Stimulated activated CD4-positive, alpha-beta T cell treated with anti-CD3 and anti-CD28 coated beads, Interleukin-4, amount 100 ng/mL, for 1 hour (primary cell): ENCODE data around the gene RNF166.

Experiments
- DNase-seq: peaks from one replicate; pipeline ENCODE4 v3.0.0-alpha.2; 2020

RNF166 gene, protein sequence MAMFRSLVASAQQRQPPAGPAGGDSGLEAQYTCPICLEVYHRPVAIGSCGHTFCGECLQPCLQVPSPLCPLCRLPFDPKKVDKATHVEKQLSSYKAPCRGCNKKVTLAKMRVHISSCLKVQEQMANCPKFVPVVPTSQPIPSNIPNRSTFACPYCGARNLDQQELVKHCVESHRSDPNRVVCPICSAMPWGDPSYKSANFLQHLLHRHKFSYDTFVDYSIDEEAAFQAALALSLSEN

DNA sequence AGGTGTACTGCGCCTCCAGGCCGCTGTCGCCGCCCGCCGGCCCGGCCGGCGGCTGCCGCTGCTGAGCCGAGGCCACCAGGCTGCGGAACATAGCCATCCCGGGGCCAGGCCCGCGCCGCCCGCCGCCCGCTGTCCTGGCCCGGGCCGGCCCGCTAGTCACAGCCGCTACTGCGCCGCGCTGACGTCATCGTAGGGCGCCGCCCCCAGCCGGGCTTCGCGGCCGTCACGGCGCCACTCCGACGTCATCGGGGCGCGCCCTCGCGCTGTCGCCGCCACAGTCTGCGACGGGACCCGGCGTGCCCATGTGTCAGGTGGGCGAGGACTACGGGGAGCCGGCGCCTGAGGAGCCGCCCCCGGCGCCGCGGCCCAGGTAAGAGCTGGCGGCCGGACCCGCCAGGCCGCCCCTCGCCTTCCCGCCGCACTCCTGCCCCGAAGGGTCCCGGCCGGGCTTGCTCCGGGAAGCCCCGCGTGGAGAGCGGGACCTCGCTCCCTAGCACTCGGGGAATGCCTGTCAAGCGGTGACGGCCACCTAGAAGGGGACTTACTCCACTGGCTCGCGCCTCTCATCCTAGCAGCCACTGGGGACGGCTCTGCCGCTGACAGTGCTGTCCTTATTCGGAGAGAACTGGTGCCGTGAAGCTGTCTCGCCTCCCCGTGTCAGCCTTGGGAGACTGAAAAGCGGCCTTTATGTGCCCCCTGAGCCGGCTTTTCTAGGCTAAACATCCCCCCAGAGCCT, at the start of gene RNF166, which contains the start of gene CTU2:
Gene RNF166, minus strand, starts transcription at position 180 of the 736 bp plus-strand sequence. Its CDS starts 83 bp downstream, at position 97.
Gene CTU2, plus strand, starts transcription at position 275 of the 736 bp plus-strand sequence. Its CDS starts 28 bp downstream, at position 303.
- peak; percentile 95 for DNase-seq

DNA sequence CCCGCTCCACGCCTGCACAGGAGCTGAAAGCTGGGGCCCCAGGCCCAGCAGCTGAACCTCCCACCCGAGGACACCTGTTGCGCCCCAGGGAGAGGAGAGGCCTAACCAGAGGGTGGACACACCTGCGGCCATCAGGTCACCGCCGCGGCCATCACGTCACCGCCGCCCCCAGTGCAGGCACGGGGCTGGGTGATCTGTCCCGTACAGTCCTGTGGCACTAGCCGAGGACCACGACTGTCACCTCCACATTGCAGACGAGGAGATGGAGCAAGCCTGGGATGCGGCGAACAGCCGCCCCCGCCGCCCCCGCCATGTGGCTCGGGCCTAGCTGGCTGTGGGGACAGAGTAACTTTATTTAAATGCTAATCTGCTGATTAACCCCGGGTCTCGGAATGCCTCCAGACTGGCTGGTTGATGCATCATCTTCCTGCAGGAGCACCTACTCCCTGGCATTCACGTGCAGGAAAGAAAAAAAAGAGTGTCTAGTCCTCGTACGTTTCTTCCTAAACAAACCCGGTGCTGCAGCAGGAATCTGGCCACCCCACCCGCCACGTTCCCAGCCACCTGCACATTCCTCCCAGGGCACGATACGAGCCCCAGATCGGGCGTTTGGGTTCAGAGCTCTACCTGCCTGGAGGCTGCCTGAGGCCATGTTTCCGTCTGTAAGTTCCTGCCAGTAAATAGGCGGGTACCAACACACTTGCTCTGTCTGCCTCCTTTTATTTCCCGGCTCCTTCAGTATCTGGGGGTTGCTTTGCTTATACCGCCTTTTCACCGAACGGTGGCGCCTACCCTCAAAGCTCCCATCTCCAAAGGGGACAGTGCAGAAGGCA, 48.9 kb upstream of the RNF166 start:
- no peak for DNase-seq

DNA sequence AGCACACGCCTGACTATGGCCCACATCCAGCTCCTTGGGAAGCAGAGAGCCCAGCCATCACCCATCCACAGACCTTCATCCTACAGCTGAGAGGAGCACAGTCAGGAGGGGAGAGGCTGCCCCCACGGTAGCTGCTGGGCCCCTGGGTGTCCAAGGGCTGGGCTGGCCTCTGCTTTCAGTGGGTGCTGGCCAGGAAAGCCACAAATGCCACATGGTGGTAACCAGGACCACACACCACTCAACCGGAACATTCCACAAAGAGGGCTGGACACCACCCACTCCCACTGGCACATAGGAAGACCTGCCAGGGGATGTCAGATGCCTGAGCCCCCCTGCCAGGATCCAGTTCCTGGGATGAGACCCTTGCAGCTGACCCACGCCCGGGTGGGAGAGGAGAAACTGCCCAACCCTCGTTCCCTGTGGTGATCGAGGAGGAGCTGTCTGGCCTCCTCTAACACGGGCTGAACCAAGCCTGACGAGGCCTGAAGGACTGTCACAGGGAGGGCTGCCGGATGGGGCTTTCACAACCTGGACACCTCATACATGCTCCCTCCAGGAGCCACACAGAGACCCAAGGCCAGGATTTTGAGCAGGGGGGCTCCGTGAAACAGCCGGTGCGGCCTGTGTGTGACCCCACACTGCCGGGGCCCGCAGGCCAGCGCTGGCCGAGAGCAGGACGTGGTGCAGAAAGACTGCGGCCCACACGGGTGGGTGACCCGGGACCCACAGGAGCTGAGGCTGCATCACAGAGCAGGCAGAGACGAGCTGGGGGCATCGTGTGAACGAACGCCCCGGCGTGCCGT, 48.1 kb upstream of the RNF166 start:
- DNase-seq = no peak

DNA sequence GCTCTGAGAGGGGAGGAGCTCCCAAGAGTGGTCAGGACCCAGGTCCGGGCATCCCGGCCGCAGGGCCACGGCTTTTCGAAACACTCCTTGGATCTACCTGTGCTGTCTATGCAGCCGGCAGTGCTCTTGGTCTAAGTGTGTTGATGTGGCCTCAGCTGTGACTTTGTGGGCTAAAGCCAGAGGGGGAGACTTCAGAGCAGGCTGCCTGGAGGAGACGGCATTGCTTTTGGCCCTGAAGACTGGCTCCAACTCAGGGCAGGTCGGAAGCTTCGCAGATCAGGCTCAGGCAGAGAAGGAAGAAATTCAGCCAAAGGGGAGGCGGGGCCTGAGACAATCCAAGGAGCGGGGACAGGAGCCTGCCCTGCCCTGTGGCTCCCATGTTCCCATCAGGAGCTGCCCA, 47.4 kb upstream of the RNF166 start:
- no peak for DNase-seq

DNA sequence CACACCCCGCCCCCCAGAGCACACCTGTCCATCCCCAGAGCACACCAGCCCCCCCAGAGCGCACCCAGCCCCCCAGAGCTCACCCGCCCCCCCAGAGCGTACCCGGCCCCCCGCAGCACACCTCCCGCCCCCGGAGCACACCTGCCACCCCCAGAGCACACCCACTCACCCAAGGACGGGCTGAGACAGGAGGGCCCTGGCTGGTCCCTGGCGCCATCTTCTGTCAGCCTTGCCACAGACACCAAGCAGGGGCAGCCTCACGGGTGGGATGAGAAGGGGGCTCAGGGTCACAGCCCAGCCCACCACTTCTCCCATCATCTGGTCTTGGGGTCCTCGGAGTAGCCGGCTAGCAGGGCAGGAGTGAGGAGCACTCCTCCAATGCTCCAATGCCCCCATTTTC, 47.0 kb upstream of the RNF166 start:
- no peak for DNase-seq

DNA sequence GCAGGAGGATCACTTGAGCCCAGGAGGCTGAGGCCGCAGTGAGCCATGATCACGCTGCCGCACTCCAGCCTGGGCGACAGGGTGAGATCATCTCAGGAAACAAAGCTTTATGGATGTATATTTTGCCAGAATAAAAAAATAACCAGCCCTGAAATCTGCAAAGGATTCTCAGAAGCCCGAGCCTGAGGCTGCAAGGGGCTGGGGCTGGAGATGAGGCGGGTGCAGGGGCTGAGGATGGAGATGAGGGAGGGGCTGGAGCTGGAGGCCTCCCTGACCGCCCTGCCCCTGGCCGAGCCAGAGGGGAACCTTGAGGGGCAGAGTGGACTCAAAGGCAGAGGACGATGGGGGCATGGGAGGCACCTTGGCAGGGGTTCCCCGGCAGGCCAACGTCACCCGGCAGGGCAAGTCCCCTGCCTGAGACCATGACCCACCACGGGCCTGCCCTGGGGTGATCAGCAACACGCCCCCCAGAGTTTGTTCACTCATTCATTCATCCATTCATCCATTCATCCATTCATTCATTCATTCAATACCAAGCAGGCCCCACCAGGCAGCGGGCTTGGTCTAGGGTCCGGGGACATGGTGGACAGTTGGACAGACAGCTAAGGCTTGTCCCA, 46.3 kb upstream of the RNF166 start:
- DNase-seq = no peak

DNA sequence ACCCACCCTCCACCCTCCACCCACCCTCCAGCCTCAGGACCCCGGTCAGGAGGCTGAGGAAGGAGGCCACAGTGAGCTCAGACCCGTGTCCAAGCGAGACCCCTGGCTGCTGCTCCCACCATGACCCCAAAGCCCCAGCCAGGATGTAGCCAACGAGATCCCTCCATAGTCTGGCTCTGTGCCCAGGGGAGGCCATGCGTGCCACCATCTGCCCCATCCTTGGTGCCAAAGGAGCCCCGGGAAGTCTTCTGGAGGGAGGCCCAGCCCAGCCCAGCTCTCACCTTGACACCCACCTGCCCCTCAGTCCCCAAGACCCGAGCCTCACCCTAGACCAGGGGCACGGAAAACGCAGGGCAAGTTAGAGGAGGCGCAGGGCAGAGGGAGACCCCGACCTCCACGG, 44.6 kb upstream of the RNF166 start:
- DNase-seq = no peak

DNA sequence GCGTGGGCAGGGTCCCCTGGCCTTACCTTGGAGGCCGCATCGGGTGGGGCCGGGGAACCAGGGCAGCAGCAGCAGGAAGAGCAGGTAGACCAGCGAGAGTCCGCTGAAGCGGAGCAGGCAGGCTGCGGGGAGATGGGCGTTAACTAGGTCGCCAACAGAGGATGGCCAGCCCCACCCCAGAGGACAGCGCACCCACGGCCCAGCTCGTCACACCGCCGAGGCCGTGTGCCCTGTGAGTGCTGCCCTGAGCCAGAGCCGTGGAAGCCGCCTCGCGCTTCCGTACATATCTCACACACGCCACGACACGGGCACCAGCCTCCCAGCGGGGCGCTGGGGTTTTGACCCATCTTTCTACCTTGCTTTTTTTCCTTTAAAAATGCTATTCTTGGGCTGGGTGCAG, 43.1 kb upstream of the RNF166 start:
- DNase-seq = no peak

DNA sequence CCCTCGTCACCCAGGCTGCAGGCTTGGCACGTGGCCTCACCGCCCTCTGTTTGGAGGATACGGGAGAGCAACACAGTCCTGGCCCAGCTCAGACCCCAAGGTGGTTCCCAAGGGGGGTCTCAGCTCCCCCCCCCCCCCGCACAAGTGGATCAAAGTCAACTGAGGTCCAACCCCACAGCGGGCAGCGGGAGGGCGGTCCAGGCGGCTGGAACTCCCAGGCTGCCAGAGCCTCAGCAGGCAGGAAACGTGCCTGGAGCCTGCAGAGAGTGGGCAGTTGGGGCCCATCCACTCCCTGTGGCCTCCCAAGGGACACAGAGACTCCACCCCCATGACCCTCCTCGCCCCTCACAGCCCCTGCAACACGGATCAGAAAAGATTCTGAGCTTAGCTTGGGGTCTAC, 42.2 kb upstream of the RNF166 start:
- DNase-seq = no peak

DNA sequence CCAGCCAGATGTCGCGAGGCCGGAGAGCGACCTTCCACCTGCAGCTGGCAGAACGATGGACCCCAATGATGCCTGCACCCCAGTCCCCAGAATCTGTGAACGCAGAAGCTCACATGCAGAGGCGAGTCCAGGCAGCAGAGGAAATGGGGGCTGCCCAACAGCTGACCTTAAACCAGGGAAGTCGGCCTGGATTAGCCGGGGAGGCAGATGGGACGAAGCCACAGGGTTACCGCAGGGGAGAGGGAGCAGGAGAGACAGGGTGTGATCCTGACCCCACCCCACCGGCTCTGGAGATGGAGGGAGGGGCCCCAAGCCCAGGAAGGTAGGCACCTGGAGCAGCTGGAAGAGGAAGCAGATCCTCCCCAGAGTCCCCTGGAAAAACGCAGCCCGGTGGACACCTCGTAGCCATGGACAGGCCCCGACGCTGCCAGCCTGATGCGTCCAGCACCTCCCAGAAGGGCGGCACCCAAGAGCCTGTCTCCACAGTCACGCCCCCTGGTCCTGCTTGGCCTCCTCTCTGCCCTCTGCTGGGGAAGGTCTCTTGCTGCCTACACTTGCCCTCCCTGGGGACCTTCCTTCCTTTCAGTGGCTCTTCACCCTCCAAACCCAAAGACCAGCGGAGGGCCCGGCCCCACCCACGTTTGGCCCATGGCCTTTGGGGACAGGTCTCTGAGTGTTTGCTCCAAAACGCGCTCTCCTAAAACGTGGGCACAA, 41.5 kb upstream of the RNF166 start:
- DNase-seq = peak; percentile 25

DNA sequence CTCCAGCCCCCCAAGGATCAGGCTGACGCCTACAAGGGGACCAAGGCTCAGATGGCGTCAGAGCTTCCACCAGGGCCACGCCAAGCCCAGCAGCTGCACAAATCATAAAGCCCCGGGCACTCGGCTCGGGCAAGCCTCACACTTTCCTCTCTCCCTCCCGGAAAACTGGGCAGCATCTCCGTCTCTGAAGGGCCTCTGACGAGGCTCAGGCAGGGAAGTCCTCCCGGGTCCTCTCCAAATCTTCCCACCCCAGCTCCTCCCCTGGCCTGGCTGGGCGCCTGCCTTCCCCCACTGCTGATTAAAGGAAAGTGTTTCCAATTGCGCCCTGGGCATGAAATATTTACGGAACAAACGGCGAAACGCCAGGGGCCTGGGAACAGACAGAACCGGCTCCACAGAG, 40.3 kb upstream of the RNF166 start:
- DNase-seq = no peak

DNA sequence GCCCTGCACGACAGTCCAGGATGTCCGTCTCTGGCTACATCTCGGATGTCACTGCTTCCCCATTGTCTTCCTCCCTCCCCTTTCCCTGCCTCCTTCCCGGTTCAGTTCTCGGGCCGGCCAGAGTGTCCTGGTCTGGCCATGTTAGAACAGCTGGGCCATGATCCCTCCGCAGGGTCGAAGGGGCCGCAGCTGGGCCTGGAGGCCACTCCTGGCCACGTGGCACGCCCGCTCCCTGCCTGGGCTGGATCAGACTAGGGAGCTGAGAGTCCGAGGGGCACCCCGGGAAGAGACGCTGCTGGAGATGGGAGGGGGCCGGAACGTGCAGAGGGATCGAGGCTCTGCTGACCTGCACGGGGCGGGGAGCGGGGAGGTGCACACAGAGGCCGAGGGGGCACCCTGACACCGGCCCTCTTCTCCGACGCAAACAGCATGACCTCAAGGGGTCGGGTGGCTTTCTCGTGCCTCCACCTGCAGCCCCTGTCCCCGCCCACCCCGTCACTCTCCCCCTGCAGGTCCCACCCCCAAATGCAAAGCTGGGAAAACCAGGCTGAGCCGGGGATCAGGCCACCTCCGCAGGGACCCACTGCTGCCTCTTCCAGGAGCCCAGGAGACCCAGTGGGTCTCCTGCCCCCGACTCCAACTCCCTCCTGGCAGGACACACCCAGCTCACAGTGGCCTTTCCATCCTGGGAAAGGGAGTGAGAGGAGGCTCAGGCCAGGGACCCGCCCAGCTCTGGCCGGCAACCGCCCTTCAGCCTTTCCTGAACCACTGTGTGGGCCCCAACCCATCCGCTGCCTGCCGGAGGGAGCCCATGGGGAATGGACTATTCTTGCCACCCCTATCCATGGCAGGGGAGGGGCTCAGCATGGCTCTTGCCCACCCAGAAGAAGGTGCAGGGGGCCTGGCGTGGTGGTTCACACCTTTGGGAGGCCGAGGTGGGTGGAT, 38.6 kb upstream of the RNF166 start:
- no peak for DNase-seq

DNA sequence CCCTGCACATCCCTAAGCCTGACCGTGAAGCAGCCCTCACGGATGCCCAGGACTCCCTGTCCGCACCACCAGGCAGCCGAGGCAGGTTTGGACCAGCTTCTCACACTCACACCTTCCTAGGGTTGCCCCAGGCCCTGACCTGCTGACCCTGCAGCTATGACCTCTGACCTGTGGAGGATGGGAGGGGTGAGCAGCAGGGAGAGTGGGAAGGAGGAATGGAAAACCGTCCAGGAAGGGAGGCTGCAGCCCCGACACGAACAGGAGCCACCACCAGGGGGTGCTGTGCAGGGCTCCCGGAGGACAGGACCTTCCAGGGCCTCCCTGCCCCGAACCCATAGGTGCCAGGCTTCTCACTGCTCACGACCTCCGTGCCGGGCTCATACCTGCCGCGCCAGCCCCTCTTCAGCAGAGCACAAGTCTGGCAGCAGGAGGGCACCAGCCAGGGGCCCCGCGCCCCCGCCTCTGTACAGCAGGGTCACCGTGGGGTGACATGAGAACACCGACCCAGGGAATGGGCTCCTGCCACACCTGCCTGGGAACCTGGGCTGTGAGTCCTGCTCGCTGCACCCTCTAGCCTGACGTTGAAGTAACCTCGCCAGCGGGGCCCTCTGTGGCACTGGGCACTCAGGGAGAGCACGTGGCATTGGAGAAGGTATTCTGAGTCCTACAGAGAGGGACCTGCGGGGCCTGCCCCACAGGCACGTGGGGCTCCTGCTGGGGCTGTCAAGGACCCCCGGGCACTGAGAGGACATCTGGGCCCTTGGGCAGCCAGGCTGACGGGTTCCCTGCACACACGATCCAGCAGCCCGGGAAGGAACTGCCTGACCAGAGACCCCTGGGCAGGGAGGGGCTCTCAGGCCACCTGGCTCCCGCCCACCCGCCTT, 37.7 kb upstream of the RNF166 start:
- DNase-seq = peak; percentile 81

DNA sequence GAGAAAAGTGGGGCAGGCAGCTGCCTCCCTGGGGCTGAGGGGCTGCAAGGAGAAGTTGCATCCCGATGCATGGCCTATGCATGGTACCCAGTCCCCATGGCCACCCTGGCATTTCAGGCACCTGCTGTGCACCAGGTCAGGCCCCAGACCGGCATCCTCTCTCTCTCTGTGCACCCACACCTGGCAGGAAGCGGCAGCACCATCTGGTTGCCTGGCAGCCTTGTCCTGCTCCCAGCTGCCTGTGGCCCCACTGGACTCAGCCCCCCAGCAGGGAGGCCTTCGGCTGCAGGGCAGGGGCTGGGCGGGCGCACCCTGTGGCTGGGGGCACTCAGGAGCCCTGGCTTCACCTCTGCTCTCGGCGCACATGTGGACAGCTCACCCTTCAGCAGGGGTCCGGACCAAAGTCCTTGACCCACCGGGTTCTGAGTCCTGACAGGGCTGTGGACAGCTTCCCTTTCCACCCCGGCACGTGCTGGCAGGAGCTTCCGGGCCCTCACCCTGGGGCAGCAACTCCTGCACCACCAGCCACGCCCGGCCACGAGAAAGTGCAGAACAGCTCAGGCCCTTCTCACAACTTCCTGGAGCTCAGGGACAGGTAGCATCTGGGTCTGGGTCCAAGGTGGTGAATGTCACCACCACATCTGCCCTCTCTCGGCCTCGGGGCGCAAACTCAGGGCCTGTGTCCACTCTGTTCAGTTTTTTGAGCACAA, 36.8 kb upstream of the RNF166 start:
- no peak for DNase-seq

DNA sequence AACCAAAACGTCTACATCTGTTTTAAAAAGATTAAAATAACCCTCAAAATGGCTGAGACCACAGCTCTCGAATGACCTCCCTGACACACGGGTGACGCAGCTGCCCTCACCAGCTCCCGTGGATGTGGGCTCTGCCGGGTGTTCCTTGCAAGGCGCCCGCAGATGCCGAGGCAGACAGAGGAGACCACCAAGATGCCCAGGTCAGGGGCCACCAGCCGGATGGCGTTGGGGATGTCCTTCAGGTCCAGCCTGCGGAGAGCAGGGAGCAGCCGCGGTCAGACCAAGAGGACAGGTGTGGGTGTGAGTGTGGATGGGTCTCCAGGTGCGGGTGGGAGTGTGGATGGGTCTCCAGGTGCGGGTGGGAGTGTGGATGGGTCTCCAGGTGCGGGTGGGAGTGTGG, 35.2 kb upstream of the RNF166 start:
- no peak for DNase-seq

DNA sequence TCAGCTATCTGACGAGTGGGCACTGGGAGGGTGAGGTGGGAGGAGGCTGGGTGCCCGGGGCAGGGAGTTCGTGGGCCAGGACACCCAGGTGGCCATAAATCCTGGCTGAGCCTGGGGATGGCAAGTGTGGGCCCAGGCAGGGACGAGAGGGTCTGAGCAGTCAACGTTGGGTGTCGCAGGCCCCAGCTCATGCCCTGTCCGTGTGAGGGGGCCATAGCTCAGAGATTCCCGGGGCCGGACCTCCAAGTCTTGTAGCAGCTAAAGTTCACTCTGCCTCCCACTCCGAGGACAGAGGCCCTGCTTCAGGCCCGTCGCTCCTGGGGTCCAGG, 34.5 kb upstream of the RNF166 start:
- DNase-seq = no peak

DNA sequence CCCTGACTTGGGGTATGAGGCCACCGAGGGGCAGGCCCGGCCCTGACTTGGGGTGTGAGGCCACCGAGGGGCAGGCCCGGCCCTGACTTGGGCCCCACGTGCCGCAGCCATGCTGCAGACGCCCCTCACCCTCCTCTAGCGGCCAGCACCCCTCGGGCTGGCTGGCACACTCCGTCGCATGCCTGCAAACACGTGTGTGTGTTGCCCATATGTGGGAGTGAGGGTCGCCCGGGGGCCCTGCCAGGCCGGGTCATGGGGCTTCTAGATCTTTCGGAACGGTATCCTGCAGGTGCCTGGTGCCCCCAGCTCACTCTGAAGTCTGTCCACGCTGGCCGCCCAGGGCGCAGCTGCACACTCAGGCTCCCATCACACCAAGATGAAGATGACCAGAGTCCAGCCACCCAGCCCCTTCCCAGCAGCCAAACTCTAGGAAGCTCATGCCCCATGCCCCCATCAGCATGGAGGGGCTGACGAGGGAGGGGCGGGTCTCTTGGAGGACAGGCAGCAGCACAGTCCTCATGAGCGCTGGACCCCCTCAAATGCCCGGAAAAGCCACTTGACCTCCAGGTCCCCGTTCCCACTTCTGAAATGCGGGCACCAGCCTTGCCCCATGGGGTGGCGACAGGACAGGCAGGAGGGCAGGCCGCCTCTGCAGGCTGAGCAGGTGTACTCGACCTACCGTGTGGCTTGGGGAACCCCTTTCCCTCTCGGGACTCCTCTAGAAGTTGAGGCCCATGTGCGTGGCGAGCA, 33.9 kb upstream of the RNF166 start:
- no peak for DNase-seq
